HEK293 (cell line): ENCODE measurements around the gene RNF41.

ENCODE experiments used
- CTCF ChIA-PET: fragments of 350-600 bp; formaldehyde crosslinking; extraction: SDS; loops from one replicate; lab custom pipeline; 2021; ENCODE audit warnings: antibody characterized with exemption; lab: Yijun Ruan, JAX
- POLR2A ChIA-PET: fragments of 300-600 bp; formaldehyde crosslinking; extraction: SDS; loops from one replicate; lab custom pipeline; 2020; ENCODE audit warnings: antibody characterized with exemption, inconsistent platforms; lab: Yijun Ruan, JAX
- H3K27ac ChIP-seq: fragments of 200-500 bp; sonication (Bioruptor generic); 2 replicates; pipeline ENCODE4 v1.5.1; 2014; ENCODE audit warnings: low read depth, low read length, control low read depth, inconsistent platforms; ENCODE audit errors: extremely low read depth
- H3K36me3 ChIP-seq, 2 experiments: fragments of 200-500 bp in 1 of 2; sonication (Bioruptor generic) in 1 of 2; 1 replicate in 1 of 2; 2 replicates in 1 of 2; pipeline ENCODE4 v1.5.1; 2014 to 2017; ENCODE audit warnings: inconsistent platforms in 2 of 2, low read length in 2 of 2; ENCODE audit not compliant: control insufficient read depth in 2 of 2, insufficient read depth in 1 of 2
- H3K4me1 ChIP-seq: fragments of 200-500 bp; sonication (Bioruptor generic); 2 replicates; pipeline ENCODE4 v1.5.1; 2014; ENCODE audit warnings: mild to moderate bottlenecking, low read length, inconsistent platforms; ENCODE audit not compliant: control insufficient read depth, insufficient read depth
- H3K4me3 ChIP-seq: 2 replicates; pipeline ENCODE4 v1.5.1; 2011; ENCODE audit warnings: low read depth, mild to moderate bottlenecking, control low read depth, low read length, moderate library complexity
- H3K9me3 ChIP-seq: fragments of 200-500 bp; sonication (Bioruptor generic); 2 replicates; pipeline ENCODE4 v1.5.1; 2014; ENCODE audit warnings: low read depth, low read length, inconsistent platforms; ENCODE audit not compliant: control insufficient read depth, insufficient read depth
- SALL2 ChIP-seq: fragments of 450-650 bp; formaldehyde crosslinking; IDR thresholded peaks from 2 replicates; pipeline ENCODE4 v1.5.0; 2017; ENCODE audit warnings: missing biosample characterization, mild to moderate bottlenecking, missing genetic modification characterization, borderline replicate concordance
- ZFP41 ChIP-seq: fragments of 450-650 bp; formaldehyde crosslinking; IDR thresholded peaks from 2 replicates; pipeline ENCODE4 v1.5.1; 2016; ENCODE audit warnings: missing biosample characterization, missing genetic modification characterization, borderline replicate concordance
- ZNF266 ChIP-seq: fragments of 450-650 bp; formaldehyde crosslinking; IDR thresholded peaks from 2 replicates; pipeline ENCODE4 v1.5.1; 2016; ENCODE audit warnings: missing biosample characterization, missing genetic modification characterization, low read depth
- ZNF394 ChIP-seq: fragments of 450-650 bp; formaldehyde crosslinking; IDR thresholded peaks from 2 replicates; pipeline ENCODE4 v1.5.1; 2016; ENCODE audit warnings: missing biosample characterization, missing genetic modification characterization, mild to moderate bottlenecking, moderate library complexity, borderline replicate concordance
- ZNF555 ChIP-seq: fragments of 450-650 bp; formaldehyde crosslinking; conservative IDR thresholded peaks from 2 replicates; pipeline ENCODE4 v1.5.1; 2017; ENCODE audit warnings: missing biosample characterization, mild to moderate bottlenecking, missing genetic modification characterization, inconsistent platforms
- ZNF558 ChIP-seq: fragments of 450-650 bp; formaldehyde crosslinking; IDR thresholded peaks from 2 replicates; pipeline ENCODE4 v1.5.1; 2016; ENCODE audit warnings: missing biosample characterization, missing genetic modification characterization
- ZNF629 ChIP-seq: fragments of 450-650 bp; formaldehyde crosslinking; IDR thresholded peaks from 2 replicates; pipeline ENCODE4 v1.5.1; 2017; ENCODE audit warnings: missing biosample characterization, missing genetic modification characterization
- ZNF707 ChIP-seq: fragments of 450-650 bp; formaldehyde crosslinking; IDR thresholded peaks from 2 replicates; pipeline ENCODE4 v1.5.1; 2016; ENCODE audit warnings: missing biosample characterization, missing genetic modification characterization
- ZNF76 ChIP-seq: fragments of 450-650 bp; formaldehyde crosslinking; IDR thresholded peaks from 2 replicates; pipeline ENCODE4; 2016; ENCODE audit warnings: low read depth, missing biosample characterization, missing genetic modification characterization, borderline replicate concordance
- ZNF776 ChIP-seq: fragments of 450-650 bp; formaldehyde crosslinking; IDR thresholded peaks from 2 replicates; pipeline ENCODE4 v1.5.0; 2017; ENCODE audit warnings: missing biosample characterization, missing genetic modification characterization, borderline replicate concordance
- ZNF791 ChIP-seq: fragments of 450-650 bp; formaldehyde crosslinking; IDR thresholded peaks from 2 replicates; pipeline ENCODE4 v1.5.1; 2016; ENCODE audit warnings: missing biosample characterization, missing genetic modification characterization
- ZSCAN30 ChIP-seq: fragments of 450-650 bp; IDR thresholded peaks from 2 replicates; pipeline ENCODE4 v1.5.1; 2018; ENCODE audit warnings: missing biosample characterization, mild to moderate bottlenecking, missing genetic modification characterization, moderate library complexity
- TF ChIP-seq, protein P1 (sequence below): fragments of 450-650 bp; formaldehyde crosslinking; IDR thresholded peaks from 2 replicates; pipeline ENCODE4 v1.5.1; 2016; ENCODE audit warnings: missing biosample characterization, missing genetic modification characterization, low read depth
- TF ChIP-seq, protein P2 (sequence below): fragments of 450-650 bp; formaldehyde crosslinking; IDR thresholded peaks from 2 replicates; pipeline ENCODE4 v1.5.1; 2016; ENCODE audit warnings: missing biosample characterization, missing genetic modification characterization
- TF ChIP-seq, protein P3 (sequence below): fragments of 450-650 bp; formaldehyde crosslinking; IDR thresholded peaks from 2 replicates; pipeline ENCODE4 v1.5.1; 2017; ENCODE audit warnings: missing biosample characterization, missing genetic modification characterization
- TF ChIP-seq, protein P4 (sequence below): fragments of 450-650 bp; formaldehyde crosslinking; conservative IDR thresholded peaks from 2 replicates; pipeline ENCODE4 v1.5.1; 2016; ENCODE audit warnings: low read depth, missing biosample characterization, missing genetic modification characterization
- TF ChIP-seq, protein P5 (sequence below): fragments of 450-650 bp; formaldehyde crosslinking; IDR thresholded peaks from 2 replicates; pipeline ENCODE4 v1.5.1; 2017; ENCODE audit warnings: missing biosample characterization, missing genetic modification characterization
- TF ChIP-seq, protein P6 (sequence below): sonication (generic); formaldehyde crosslinking; IDR thresholded peaks from 2 replicates; pipeline ENCODE4 v1.8.1; 2022; ENCODE audit warnings: mild to moderate bottlenecking, moderate library complexity, missing genetic modification reagents
- TF ChIP-seq, protein P7 (sequence below): fragments of 450-650 bp; formaldehyde crosslinking; IDR thresholded peaks from 2 replicates; pipeline ENCODE4 v1.5.1; 2016; ENCODE audit warnings: missing biosample characterization, missing genetic modification characterization

The RNF41 gene

DNA sequence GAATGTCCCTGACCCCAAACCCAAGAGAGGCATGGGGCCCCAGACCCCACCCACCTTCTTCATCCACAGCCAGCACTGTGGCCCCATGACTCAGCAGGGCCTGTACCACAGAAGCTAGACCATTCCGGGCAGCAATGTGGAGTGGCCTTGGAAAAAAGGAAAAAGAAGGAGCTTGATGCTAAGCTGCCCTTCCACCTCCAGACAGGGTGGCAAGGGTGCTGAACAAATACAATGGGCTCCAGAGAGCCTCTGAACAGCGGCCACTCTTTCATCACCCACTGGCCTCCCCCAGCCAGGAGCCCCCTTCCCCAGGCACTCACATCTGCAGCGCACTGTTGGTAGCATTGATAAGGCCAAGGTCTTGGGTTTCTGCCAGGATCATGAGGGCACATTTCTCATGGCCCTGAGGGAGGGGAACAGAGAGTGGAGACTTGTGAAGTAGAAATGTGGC is 22.0 kb upstream of the RNF41 start (continued):
- TF ChIP-seq, protein P1, sequence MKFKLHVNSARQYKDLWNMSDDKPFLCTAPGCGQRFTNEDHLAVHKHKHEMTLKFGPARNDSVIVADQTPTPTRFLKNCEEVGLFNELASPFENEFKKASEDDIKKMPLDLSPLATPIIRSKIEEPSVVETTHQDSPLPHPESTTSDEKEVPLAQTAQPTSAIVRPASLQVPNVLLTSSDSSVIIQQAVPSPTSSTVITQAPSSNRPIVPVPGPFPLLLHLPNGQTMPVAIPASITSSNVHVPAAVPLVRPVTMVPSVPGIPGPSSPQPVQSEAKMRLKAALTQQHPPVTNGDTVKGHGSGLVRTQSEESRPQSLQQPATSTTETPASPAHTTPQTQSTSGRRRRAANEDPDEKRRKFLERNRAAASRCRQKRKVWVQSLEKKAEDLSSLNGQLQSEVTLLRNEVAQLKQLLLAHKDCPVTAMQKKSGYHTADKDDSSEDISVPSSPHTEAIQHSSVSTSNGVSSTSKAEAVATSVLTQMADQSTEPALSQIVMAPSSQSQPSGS = no peak
- no peak for TF ChIP-seq SALL2 (tag by site-specific recombination)
- TF ChIP-seq, protein P2, sequence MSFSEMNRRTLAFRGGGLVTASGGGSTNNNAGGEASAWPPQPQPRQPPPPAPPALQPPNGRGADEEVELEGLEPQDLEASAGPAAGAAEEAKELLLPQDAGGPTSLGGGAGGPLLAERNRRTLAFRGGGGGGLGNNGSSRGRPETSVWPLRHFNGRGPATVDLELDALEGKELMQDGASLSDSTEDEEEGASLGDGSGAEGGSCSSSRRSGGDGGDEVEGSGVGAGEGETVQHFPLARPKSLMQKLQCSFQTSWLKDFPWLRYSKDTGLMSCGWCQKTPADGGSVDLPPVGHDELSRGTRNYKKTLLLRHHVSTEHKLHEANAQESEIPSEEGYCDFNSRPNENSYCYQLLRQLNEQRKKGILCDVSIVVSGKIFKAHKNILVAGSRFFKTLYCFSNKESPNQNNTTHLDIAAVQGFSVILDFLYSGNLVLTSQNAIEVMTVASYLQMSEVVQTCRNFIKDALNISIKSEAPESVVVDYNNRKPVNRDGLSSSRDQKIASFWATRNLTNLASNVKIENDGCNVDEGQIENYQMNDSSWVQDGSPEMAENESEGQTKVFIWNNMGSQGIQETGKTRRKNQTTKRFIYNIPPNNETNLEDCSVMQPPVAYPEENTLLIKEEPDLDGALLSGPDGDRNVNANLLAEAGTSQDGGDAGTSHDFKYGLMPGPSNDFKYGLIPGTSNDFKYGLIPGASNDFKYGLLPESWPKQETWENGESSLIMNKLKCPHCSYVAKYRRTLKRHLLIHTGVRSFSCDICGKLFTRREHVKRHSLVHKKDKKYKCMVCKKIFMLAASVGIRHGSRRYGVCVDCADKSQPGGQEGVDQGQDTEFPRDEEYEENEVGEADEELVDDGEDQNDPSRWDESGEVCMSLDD = no peak
- no peak for TF ChIP-seq ZNF776 (tag by site-specific recombination)
- TF ChIP-seq, protein P3, sequence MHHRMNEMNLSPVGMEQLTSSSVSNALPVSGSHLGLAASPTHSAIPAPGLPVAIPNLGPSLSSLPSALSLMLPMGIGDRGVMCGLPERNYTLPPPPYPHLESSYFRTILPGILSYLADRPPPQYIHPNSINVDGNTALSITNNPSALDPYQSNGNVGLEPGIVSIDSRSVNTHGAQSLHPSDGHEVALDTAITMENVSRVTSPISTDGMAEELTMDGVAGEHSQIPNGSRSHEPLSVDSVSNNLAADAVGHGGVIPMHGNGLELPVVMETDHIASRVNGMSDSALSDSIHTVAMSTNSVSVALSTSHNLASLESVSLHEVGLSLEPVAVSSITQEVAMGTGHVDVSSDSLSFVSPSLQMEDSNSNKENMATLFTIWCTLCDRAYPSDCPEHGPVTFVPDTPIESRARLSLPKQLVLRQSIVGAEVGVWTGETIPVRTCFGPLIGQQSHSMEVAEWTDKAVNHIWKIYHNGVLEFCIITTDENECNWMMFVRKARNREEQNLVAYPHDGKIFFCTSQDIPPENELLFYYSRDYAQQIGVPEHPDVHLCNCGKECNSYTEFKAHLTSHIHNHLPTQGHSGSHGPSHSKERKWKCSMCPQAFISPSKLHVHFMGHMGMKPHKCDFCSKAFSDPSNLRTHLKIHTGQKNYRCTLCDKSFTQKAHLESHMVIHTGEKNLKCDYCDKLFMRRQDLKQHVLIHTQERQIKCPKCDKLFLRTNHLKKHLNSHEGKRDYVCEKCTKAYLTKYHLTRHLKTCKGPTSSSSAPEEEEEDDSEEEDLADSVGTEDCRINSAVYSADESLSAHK (tag by site-specific recombination) = no peak
- TF ChIP-seq ZFP41 (tag by site-specific recombination) = no peak

DNA sequence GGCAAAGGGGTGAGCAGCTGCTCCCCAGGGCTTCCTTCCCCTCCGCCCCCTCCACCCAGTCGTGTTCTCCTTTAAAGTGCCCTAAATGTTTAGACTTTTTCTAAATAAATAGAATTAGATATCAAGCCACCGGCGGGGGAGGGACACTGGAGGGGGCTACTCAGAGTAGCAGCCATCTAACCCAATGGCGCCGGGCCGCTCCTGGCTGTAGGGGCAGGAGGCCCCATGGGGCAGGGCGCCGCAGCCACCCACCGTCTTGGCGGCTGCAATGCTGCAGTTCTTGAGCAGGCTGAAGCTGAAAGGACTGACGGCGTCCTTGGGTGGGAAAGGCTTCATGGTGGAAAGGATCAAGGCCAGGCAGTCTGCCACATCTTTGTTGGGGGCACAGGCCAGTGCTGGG is 21.3 kb upstream of the RNF41 start:
- Histone ChIP-seq H3K4me3 (no peak overlapping the region), H3K27ac (no peak overlapping the region), H3K4me1 (no peaks in the 10 kb centered on the region), H3K36me3 (peaks cover 18 to 90% of the 10 kb centered on the region in 2 experiments; a peak in 2 of 3 replicates), H3K9me3 (no peaks in the 10 kb centered on the region)
- ChIA-PET POLR2A (interaction anchor here (1.2 kb wide), 1 partner anchor 73 kb away, joined by 4 read pairs; the partner anchor contains the start of gene CNPY2), CTCF (no interaction called here)
- TF ChIP-seq ZNF266 (tag by site-specific recombination) = no peak
- TF ChIP-seq, protein P4, sequence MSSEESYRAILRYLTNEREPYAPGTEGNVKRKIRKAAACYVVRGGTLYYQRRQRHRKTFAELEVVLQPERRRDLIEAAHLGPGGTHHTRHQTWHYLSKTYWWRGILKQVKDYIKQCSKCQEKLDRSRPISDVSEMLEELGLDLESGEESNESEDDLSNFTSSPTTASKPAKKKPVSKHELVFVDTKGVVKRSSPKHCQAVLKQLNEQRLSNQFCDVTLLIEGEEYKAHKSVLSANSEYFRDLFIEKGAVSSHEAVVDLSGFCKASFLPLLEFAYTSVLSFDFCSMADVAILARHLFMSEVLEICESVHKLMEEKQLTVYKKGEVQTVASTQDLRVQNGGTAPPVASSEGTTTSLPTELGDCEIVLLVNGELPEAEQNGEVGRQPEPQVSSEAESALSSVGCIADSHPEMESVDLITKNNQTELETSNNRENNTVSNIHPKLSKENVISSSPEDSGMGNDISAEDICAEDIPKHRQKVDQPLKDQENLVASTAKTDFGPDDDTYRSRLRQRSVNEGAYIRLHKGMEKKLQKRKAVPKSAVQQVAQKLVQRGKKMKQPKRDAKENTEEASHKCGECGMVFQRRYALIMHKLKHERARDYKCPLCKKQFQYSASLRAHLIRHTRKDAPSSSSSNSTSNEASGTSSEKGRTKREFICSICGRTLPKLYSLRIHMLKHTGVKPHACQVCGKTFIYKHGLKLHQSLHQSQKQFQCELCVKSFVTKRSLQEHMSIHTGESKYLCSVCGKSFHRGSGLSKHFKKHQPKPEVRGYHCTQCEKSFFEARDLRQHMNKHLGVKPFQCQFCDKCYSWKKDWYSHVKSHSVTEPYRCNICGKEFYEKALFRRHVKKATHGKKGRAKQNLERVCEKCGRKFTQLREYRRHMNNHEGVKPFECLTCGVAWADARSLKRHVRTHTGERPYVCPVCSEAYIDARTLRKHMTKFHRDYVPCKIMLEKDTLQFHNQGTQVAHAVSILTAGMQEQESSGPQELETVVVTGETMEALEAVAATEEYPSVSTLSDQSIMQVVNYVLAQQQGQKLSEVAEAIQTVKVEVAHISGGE = no peak
- TF ChIP-seq ZNF707 (tag by site-specific recombination) = no peak
- no peak for TF ChIP-seq ZNF76
- no peak for TF ChIP-seq ZNF558 (tag by site-specific recombination)
- TF ChIP-seq, protein P5, sequence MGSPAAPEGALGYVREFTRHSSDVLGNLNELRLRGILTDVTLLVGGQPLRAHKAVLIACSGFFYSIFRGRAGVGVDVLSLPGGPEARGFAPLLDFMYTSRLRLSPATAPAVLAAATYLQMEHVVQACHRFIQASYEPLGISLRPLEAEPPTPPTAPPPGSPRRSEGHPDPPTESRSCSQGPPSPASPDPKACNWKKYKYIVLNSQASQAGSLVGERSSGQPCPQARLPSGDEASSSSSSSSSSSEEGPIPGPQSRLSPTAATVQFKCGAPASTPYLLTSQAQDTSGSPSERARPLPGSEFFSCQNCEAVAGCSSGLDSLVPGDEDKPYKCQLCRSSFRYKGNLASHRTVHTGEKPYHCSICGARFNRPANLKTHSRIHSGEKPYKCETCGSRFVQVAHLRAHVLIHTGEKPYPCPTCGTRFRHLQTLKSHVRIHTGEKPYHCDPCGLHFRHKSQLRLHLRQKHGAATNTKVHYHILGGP (tag by site-specific recombination) = no peak
- TF ChIP-seq ZNF555 (tag by site-specific recombination) = no peak
- TF ChIP-seq ZNF629 = no peak
- TF ChIP-seq, protein P6, sequence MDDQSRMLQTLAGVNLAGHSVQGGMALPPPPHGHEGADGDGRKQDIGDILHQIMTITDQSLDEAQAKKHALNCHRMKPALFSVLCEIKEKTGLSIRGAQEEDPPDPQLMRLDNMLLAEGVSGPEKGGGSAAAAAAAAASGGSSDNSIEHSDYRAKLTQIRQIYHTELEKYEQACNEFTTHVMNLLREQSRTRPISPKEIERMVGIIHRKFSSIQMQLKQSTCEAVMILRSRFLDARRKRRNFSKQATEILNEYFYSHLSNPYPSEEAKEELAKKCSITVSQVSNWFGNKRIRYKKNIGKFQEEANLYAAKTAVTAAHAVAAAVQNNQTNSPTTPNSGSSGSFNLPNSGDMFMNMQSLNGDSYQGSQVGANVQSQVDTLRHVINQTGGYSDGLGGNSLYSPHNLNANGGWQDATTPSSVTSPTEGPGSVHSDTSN (CRISPR knock-in tag) = no peak
- TF ChIP-seq, protein P1 = no peak
- TF ChIP-seq, protein P7, sequence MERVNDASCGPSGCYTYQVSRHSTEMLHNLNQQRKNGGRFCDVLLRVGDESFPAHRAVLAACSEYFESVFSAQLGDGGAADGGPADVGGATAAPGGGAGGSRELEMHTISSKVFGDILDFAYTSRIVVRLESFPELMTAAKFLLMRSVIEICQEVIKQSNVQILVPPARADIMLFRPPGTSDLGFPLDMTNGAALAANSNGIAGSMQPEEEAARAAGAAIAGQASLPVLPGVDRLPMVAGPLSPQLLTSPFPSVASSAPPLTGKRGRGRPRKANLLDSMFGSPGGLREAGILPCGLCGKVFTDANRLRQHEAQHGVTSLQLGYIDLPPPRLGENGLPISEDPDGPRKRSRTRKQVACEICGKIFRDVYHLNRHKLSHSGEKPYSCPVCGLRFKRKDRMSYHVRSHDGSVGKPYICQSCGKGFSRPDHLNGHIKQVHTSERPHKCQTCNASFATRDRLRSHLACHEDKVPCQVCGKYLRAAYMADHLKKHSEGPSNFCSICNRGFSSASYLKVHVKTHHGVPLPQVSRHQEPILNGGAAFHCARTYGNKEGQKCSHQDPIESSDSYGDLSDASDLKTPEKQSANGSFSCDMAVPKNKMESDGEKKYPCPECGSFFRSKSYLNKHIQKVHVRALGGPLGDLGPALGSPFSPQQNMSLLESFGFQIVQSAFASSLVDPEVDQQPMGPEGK (tag by site-specific recombination) = no peak
- no peak for TF ChIP-seq ZSCAN30
- no peak for TF ChIP-seq ZNF394 (tag by site-specific recombination)
- no peak for TF ChIP-seq ZNF791 (tag by site-specific recombination)
